HTERT RPE-1 (cell line): Measurements from ENCODE around the gene RIN1.

Source experiments
- in situ Hi-C: fragments of 300-500 bp; cut with MboI; formaldehyde crosslinking; loops from 4 replicates; pipeline ENCODE4 v1.14.3; 2020; ENCODE audit warnings: low sequenced_read_pairs

RIN1 gene

GRCh38 chr11:66302656-66303055 is 33.6 kb downstream of the RIN1 start:
- in situ Hi-C loops: no loop called here

GRCh38 chr11:66299186-66299585 is 37.0 kb downstream of the RIN1 start:
- in situ Hi-C loops: no loop called here

- in situ Hi-C loops: no loop called here
These were observed 38.6 kb downstream of the RIN1 start for GRCh38 chr11:66297610-66298009.

GRCh38 chr11:66294626-66295620 is 41.3 kb downstream of the RIN1 start:
- in situ Hi-C loops: no loop called here

GRCh38 chr11:66293777-66294625 is 42.2 kb downstream of the RIN1 start:
- in situ Hi-C loops: no loop called here

GRCh38 chr11:66293352-66293751 is 42.9 kb downstream of the RIN1 start:
- in situ Hi-C loops: no loop called here

GRCh38 chr11:66292543-66293332 is 43.5 kb downstream of the RIN1 start:
- in situ Hi-C loops: no loop called here

- in situ Hi-C loops: no loop called here
These were observed 44.3 kb downstream of the RIN1 start, which contains the start of gene TMEM151A for GRCh38 chr11:66291706-66292542. Gene TMEM151A (plus strand): TSS chr11:66291894. CDS start chr11:66292014, 120 bp downstream.

GRCh38 chr11:66291303-66291705 is 44.9 kb downstream of the RIN1 start:
- in situ Hi-C loops: no loop called here

- in situ Hi-C loops: no loop called here
These were observed 46.0 kb downstream of the RIN1 start for GRCh38 chr11:66290330-66290621.

GRCh38 chr11:66289548-66290329 is 46.5 kb downstream of the RIN1 start:
- in situ Hi-C loops: no loop called here

- in situ Hi-C loops: no loop called here
These were observed 47.3 kb downstream of the RIN1 start, which contains the start of gene YIF1A for GRCh38 chr11:66288671-66289547. Gene YIF1A (minus strand): TSS chr11:66289143. CDS start chr11:66288985, 158 bp downstream.

- in situ Hi-C loops: no loop called here
These were observed 48.2 kb downstream of the RIN1 start for GRCh38 chr11:66287889-66288670.

GRCh38 chr11:66287211-66287888 is 48.9 kb downstream of the RIN1 start:
- in situ Hi-C loops: no loop called here

- in situ Hi-C loops: no loop called here
These were observed 49.5 kb downstream of the RIN1 start for GRCh38 chr11:66286699-66287098.

GRCh38 chr11:66285250-66285947 is 50.8 kb downstream of the RIN1 start:
- in situ Hi-C loops: no loop called here
